ENCODE data around the gene PTK6.

GRCh38 chr20:63574156-63574828 lies 37.1 kb upstream of the PTK6 start, which contains the start of gene HELZ2:
- TF ChIP-seq POLR2AphosphoS5 (IDR thresholded peaks at IDR 0.05): peak; percentile 85 to 91 (median 88)
- peak; percentile 6 for TF ChIP-seq POLR2A (IDR thresholded peaks at IDR 0.05)
- TF ChIP-seq, protein P1, sequence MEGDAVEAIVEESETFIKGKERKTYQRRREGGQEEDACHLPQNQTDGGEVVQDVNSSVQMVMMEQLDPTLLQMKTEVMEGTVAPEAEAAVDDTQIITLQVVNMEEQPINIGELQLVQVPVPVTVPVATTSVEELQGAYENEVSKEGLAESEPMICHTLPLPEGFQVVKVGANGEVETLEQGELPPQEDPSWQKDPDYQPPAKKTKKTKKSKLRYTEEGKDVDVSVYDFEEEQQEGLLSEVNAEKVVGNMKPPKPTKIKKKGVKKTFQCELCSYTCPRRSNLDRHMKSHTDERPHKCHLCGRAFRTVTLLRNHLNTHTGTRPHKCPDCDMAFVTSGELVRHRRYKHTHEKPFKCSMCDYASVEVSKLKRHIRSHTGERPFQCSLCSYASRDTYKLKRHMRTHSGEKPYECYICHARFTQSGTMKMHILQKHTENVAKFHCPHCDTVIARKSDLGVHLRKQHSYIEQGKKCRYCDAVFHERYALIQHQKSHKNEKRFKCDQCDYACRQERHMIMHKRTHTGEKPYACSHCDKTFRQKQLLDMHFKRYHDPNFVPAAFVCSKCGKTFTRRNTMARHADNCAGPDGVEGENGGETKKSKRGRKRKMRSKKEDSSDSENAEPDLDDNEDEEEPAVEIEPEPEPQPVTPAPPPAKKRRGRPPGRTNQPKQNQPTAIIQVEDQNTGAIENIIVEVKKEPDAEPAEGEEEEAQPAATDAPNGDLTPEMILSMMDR (IDR thresholded peaks at IDR 0.05): no peak
- no peak for TF ChIP-seq EP300 (IDR thresholded peaks at IDR 0.05; ENCODE audit: low read depth)

Data from transverse colon (tissue), 4 donors.